ENCODE measurements around the gene ERBB4.
"Not testable (repeated sequence)": the region's sequence is repeated elsewhere in the genome, so short reads cannot be mapped to it uniquely, and the experiment has no call there.

Gene ERBB4

GRCh38 chr2:212528106-212528856 lies 10.3 kb downstream of the ERBB4 start:
- no peak for DNase-seq

- DNase-seq: no peak
These were observed 12.5 kb downstream of the ERBB4 start for GRCh38 chr2:212526059-212526458.

- DNase-seq: no peak
These were observed 14.8 kb downstream of the ERBB4 start for GRCh38 chr2:212523756-212524155.

- peak; percentile 52 for DNase-seq
These were observed 18.3 kb downstream of the ERBB4 start for GRCh38 chr2:212520340-212520739.

GRCh38 chr2:212517693-212518092 lies 20.9 kb downstream of the ERBB4 start:
- DNase-seq: no peak

- DNase-seq: no peak
These were observed 33.0 kb downstream of the ERBB4 start for GRCh38 chr2:212505586-212505985.

- no peak for DNase-seq
These were observed 43.6 kb downstream of the ERBB4 start for GRCh38 chr2:212495046-212495445.

- DNase-seq: peak; percentile 9
These were observed 44.1 kb downstream of the ERBB4 start for GRCh38 chr2:212494418-212495020.

- DNase-seq: no peak
These were observed 48.8 kb downstream of the ERBB4 start for GRCh38 chr2:212489719-212490346.

GRCh38 chr2:212488611-212489010 lies 50.0 kb downstream of the ERBB4 start:
- no peak for DNase-seq

- no peak for DNase-seq
These were observed 54.0 kb downstream of the ERBB4 start for GRCh38 chr2:212484563-212485080.

- DNase-seq: no peak
These were observed 58.2 kb downstream of the ERBB4 start for GRCh38 chr2:212480447-212480846.

GRCh38 chr2:212477571-212477970 lies 61.0 kb downstream of the ERBB4 start:
- DNase-seq: no peak

- no peak for DNase-seq
These were observed 65.4 kb downstream of the ERBB4 start for GRCh38 chr2:212473211-212473610.

GRCh38 chr2:212467551-212467950 lies 71.1 kb downstream of the ERBB4 start:
- DNase-seq: not testable (repeated sequence)

GRCh38 chr2:212465456-212465855 lies 73.1 kb downstream of the ERBB4 start:
- no peak for DNase-seq

GRCh38 chr2:212461708-212462107 lies 76.9 kb downstream of the ERBB4 start:
- DNase-seq: not testable (repeated sequence)

GRCh38 chr2:212454149-212454548 lies 84.5 kb downstream of the ERBB4 start:
- no peak for DNase-seq

- DNase-seq: peak; percentile 60
These were observed 86.8 kb downstream of the ERBB4 start for GRCh38 chr2:212451786-212452231.

GRCh38 chr2:212448698-212449097 lies 89.9 kb downstream of the ERBB4 start:
- no peak for DNase-seq

- DNase-seq: no peak
These were observed 96.8 kb downstream of the ERBB4 start for GRCh38 chr2:212441821-212442220.

GRCh38 chr2:212441141-212441540 lies 97.5 kb downstream of the ERBB4 start:
- DNase-seq: no peak

- DNase-seq: peak; percentile 34
These were observed 109.7 kb downstream of the ERBB4 start for GRCh38 chr2:212428681-212429478.
